GM19023 (cell line): ENCODE data around the gene OTOF.

ENCODE experiments used
- ATAC-seq: cut with Tn5 transposase; IDR thresholded peaks from one replicate; pipeline ENCODE4 v1.9.1; 2021; ENCODE audit warnings: mild to moderate bottlenecking, moderate library complexity; ENCODE audit not compliant: unreplicated experiment

Gene OTOF

DNA sequence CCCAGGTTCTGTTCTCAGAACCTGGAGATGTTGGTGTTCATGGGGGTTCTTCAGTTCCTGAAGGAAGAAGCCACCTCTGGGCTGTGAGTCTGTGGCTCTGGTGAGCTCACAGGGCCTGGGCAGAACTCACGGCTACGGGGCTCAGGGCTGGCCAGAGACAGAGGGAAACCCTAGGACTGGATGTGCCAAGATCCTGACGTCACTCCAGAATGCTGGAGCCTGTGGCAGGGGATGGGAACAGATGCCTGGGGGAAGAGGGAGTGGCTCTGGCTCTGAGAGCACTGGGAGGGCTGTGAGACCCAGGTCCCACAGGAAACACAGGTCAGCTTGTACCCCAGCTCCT lies at the start of gene OTOF:
Gene OTOF, minus strand, starts transcription at position 214 of the 343 bp plus-strand sequence.
- ATAC-seq, result no peak

DNA sequence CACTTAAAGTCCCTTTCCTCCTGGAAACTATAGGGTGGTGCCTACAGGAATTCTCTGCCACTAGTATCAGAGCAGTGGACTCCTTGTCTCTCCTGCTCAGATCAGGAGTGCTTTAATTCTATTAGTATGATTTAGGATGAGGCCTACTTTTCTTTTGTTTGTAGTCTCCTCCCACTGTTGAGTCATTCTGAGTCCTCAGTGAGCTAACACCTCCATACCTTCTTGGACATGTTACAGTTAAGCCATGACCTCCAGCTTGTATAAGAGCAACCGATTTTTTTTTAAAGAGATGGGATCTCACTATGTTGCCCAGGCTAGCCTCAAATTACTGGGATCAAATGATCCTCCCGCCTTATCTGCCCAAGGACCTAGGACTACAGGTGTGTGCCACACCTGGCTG lies 48.7 kb upstream of the OTOF start:
- no peak for ATAC-seq

DNA sequence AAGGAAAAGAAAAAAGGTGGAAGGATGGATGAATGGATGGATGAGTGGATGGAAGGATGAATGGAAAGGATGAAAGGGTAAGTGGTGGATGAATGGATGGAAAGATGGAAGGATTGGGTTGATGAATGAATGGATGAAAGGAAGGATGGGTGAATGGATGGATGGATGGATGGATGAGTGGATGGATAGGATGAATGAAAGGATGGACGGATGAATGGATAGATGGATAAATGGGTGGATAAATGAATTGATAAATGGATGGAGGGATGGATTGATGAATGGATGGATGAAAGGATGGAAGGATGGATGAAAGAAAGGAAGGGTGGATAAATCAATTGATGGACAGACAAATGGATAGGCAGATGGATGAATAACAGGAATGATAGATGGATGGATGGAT lies 48.2 kb upstream of the OTOF start:
- ATAC-seq, result no peak

DNA sequence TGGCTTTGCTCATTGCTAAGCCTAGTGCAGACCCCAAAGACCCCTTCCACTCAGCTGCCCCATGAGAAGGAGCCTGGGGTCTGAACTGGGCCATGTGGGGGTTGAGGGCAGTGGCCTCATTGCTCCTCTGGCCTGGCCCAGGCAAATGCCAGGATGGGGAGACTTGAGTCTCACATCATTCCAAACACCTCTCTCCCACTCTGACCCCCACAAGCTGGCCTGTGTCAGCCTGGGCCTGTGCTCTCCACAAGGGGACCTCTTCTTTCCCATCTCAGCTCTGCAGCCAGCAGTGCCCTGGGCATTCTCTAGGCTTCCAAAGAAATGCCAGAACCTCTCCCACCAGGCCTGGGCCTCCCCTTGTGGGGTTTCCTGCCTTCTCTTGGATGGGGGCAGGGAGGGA lies 45.8 kb upstream of the OTOF start:
- no peak for ATAC-seq

DNA sequence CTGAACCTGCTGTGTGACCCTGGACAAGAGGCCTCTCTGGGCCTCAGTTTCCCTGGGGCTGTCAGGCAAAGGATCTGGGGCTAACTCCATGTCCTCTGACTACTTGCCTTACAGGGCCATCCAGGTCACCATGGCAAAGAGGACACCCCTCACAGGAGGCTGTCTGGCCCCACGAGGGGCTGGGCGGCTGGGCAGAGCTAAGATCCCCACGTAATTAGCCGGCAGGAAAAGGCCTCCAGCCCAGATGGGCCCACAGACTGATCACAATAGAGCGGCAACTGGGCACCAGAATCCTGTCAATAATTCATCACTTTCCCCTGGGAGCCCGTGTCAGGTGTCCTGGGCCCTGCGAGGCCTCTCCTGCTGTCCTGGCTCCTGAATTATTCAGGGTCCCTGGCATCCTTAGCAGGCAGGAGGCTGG lies 44.8 kb upstream of the OTOF start:
- ATAC-seq, result no peak

DNA sequence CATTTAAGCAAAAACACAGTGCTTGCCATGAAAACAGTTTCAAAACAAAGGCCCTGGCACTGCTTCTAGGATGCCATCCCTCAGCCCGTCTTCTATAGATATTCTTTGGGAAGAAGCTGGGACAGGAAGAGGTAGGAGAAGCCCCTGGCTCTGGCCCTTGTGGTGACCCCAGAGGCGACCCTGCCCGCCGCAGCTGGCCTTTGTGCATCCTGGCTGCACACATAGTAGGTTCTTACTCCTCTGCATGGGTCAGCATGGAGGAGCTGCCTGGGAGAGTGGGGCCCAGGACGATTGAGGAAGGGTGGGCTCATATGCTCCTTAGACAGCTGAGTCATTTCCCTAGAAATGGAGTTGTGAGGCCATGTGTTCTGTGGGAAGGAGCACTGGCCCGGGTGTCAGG lies 44.4 kb upstream of the OTOF start:
- no peak for ATAC-seq

DNA sequence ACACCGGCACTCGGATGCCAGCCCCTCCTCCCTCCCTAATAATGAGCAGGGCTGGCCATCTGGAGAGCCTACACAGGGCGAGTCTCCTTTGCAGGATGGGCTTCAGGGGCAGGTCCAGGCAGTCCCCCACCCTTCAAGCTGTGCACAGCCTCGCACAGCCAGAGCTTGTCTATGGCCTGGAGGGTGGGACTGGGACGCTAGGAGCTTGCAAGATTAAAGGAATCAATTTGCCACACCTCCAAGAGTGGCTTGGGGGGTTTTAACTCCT lies 43.9 kb upstream of the OTOF start:
- ATAC-seq, result no peak

DNA sequence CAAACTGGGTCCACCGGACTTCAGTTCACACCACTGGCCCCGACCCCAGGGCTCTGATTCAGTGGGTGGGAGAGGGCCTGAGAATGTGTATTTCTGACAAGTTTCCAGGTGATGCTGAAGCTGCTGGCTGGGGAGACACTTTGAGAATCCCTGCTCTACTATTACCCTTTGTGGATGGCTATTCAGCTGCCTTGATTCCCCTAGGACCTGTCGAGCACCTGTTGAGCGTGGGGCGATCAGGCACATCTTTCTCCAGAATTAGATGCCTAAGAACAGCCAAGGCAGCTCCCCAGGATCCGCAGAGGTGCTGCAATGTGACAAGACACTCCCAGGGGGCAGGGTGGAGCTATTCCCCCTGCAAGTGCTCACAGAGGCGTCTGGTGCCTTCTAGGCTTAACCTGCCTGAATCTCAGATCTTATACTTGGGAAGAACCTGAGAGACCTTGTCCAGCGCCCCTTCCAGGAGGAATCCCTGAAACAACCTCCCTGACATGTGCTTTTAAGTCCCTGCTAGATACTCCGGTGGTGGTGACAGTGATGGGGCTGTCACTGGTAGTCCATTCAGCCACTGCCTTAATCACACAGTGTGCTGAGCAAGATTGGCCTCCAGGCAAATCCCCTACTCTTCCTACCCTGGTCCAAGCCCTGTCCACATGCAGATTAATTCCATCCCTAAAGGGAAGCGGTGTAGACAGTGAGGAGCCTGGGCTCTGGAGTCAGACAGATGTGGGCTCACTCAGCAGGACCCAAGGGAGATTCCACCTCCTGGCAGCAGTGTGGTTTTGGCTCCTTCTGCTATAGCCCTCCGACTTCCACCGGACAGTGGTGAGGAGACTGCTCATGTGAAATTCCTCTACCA lies 43.4 kb upstream of the OTOF start:
- ATAC-seq, result no peak

DNA sequence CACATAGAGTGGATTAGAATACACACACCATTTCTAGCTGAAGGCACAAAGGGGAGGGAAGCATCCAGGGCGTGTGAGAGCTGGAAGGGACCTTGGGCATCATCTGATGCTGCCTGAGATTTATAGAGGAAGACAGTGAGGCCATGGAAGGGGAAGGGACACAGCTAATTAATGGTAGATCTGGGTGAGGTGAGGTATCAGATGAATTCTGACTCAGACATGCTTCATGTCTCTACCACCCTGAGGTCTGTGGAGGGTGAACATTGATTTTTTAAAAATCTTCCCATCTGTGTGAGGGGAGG lies 42.2 kb upstream of the OTOF start:
- ATAC-seq, result no peak

DNA sequence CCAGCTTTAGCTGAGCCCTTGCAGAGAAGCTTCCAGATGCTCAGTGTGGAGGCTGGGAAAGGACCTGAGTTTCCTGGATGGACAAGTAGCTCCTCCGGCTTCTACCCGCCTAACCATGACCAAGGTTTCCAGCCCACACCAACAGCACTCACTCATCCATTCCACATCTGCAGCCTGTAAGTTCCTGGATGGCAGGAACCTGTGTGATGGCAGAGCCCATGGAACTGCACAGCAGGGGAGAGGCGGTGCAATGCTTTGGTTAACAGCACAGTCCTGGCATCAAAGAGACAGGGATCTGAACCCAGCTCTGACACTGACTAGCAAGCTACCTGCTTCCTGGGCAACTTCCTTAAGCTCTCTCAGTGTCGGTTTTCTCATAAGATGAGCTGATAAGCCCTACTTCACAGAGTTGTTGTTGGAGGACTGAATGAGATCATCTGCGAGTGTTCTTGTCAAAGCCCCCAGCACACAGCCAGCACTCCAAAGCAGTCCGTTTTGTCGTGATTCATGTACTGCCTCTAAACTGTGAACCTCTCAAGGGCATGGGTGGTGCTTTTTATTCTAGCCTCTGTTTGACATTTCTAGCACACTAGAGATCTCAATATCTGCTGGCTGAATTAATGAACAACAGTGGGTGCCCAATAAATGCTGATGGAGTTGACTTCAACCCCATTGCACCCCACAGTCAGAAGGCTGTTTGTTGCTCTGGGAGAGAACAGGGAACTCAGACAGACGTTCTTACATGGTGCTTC lies 41.6 kb upstream of the OTOF start:
- no peak for ATAC-seq

DNA sequence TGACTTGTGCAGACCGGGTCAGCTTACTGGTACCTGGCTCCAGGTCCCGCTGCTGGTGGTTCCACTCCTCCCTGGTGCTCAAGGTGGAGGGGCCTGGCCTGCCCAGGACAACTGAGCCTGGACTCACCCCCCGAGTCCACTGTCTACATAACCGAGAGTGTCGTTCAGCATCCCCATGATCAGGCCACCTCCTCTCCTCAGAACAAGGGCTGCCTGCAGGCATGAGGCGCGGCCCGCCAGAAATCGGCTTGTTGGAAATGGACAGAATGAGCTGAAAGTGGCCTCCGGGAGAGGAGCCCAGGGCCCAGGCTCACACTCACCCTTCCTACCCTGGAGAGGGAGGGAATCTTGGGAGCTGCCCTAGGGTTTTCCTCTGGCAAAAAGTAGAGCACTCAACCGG lies 38.9 kb upstream of the OTOF start:
- no peak for ATAC-seq

DNA sequence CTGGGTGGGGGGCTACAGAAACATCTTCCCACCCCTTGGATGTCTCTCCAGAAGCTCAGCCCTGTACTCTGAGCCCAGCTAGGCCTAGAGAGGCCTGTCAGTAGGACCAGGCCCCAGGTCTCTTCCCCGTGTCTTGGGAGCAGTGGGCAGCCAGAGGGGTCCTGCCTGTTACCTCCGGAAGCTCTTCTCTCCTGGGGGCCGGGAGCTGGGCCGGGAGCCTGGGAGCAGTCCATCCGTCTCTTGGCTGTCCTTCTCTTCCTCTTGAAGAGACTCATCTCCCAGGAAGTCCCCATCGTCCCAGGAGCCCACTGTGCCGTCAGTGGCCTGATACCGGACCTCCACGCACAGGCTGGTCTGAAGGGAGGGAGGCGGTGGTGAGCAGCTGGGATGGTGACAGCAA lies 38.3 kb upstream of the OTOF start:
- no peak for ATAC-seq

DNA sequence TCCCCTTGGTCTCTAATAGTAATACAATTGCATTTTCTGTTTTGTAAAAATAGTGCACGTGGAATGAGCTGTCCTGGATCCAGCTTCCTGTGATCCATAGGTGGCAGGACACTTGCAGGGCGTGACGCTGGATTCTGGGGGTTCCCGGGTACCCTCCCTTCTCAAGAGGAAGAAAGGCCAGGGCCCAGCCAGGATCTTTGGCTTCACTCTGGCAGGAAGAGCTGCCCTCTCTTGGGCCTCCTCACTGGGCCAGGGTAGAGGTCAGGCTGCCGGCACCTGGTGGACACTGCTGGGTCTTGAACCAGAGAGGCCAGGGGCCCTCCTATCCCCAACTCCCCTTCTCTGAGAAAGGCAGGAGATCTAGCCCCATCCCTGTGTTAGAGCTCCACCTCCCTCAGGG lies 37.8 kb upstream of the OTOF start:
- ATAC-seq, result no peak

DNA sequence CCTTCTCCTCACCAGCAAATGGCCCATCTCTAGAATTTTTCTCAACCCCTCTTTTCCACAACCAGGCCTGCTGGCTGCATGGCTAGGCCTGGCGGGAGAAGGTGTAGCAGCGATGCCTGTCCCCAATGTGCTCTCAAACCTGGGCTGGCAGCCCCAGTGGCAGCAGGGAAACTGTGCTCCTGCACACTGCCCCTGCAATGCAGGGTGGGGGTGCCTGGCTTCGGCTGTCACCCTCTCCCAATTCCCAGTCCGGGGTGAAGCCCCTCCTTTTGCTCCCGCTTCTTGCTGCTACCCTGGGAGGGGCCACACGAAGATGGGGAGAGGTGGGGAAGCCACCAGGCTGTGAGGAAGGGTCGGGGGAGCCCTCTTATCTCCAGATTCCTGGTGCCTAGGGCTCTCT lies 36.1 kb upstream of the OTOF start:
- ATAC-seq, result no peak

DNA sequence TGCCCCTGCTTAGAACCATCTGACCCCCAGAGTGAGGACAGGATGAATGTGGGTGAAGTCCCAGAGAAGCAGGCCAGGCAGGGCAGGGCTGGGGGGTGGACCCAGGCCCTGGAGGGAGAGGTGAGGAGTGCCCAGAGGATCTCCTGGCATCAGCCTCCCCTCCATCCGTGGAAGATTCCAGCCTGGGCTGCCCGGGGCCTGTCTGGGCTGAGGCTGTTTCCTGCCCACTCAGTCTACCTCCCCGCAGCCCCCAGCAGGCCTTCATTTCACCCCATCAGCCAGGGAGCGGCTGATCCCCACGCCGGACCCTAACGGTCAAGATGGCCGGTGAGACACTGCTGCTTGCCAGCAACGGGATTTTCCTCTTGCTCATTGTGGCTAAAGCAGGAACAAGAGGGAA lies 35.3 kb upstream of the OTOF start:
- ATAC-seq, result no peak

DNA sequence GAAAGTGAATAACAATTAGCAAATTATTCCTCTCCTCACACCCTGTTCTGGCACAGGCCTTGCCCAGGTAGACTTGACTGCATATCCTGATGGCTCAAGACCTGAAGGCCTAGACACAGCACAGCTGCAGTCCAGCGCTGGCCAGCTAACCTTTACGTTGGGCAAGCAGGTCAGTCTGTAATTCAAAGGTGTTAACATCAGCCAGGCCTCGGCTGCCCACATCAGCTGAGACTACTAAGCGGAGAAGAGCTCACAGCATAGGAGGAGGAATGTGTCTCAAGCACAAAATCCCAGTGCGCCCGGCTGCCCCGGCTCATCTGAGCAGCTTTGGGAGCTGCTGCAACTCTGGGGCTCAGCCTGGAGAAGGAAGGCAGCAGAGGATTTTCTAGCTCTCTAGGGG lies 33.5 kb upstream of the OTOF start:
- ATAC-seq, result no peak

DNA sequence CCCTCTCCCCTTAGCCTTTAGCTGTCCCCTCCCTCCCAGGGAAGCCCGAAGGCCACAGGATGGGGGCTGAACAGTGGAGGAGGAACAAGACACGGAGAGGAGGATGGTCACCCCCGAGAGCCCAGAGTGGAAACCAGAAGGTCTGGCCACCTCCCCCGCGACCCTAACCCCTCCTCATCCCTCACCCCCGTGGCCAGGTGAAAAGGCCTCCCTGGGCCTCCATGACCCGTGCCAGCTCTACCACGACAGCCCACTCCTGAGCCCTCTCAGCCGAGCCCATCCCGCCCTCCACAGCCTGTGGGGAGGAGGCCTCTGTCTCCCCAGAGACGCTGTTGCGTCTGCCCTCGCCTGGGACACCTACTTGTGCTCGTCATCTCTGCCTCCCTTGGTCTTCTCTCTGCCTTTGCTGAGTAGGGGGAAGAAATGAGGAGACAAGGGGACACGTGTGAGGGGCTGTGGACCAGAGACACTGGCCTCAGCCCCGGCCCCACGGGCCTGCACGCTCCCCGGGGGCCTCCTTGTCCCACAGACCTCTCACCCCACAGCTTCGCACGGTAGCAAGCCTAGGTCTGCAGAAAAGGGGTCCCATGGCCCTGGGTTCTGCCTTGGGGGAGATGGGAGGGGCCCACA lies 32.5 kb upstream of the OTOF start:
- no peak for ATAC-seq

DNA sequence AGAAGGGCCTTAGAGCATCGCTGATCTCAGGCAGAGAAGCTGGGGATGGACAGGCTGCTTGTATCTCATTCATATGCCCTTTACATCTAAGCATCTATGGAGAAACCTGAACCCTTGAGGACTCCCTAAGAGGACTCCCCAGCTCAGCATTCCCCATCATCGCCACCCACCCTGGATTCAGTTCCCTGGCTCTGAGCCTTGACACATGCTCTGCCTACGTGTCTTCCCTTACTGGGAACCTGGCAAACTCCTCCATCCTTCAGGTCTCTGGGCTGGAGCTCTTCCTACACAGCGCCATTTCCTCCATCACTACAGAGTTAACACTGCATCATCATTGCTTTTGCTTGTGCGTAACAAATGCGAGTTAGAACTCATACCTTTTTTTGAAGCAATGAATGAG lies 31.2 kb upstream of the OTOF start:
- no peak for ATAC-seq

DNA sequence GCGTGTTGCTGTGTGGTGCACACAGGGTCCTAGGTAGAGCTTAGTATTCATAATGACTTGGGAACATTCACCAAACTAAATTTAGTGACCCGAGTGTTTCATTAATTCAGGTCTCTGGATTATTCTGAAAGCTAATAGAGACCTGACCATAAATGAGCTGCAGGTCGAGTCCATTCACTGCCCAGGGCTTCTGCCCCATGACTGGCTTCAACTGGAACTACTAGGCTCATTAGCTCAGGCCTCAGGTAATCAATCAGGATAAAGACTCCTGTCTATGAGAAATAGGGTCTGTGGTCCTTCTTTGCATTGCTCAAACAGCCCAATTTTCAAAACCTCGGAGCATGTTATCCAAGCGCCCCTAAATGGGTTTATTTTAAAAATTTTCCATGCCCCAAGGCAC lies 30.0 kb upstream of the OTOF start:
- no peak for ATAC-seq

DNA sequence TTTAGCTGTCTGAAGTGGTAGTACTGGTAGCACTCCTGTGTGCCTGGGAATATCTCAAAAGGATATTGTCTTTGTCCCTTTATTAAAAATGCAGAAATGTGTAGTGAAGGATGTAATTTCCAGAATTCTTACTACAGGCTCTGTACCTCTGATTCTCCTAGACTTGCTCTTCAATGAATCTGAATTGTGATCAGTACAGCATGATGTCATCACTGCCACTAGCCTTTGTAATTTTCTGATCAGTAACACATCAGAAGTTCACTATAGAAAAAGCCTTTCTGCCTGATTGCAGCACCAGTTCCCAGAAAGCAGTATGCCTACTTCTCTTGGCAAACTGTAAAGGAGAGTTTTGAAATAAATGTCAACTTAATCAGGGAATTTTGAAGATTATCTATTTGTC lies 29.2 kb upstream of the OTOF start:
- no peak for ATAC-seq

DNA sequence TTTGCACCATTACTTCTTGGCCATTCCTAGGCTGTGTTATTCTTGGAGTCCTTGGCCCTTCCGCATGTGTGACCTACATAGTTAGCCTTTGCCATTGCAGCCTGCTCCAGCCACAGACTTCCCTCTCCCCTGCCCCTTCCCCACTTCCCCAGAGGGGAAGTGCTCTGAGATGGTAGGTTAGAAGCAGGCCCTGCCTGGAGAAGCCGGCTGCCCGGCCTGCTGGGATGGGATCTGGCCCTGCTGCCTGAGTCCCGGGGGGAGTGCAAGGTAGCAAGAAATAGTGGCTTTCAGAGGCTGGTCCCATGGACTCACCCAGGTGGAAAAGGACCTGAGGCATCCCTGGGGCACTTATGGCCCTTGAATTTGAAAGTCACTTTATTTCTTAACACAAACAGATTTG lies 28.4 kb upstream of the OTOF start:
- no peak for ATAC-seq

DNA sequence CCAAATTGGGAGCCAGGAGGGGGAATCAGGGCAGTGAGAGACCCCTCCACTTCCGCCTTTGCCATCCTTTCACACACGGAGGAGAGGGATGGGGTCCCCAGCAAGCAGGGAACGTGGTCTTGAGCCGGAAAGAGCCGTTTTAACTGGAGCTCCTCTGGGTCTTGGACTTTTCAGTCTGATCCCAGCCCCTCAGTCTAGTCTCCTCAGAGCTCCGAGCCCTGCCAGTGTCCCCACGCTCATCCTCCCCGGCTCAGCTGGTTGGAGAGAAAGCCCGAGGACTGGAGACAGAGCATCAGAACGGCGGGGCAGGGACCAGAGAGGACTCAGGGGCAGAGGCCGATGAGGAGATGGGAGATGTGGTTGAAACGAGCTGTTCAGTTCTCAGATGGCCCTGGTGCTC lies 26.1 kb upstream of the OTOF start:
- ATAC-seq, result no peak
